ENCODE data around the gene USP11. TPM values are rescaled to one million over a fixed set of nuclear protein-coding genes. Genes with fewer than 3 reads are reported as not detected.

Gene USP11
- total and polyA plus RNA-seq, 10 donors: 19.9 to 91.5 (median 58.7) TPM

- Histone ChIP-seq H3K4me1 (peaks cover 29 to 61% (median 51%) of the 10 kb centered on the region in 6 donors), H3K9me3 (no peaks in the 10 kb centered on the region), H3K4me3 (peak overlapping the region in 1 of 8 donors; percentile 2), H3K27ac (peak overlapping the region in 5 of 8 donors; percentile 18 to 97 (median 31)), H3K36me3 (peaks cover under 1 to 59% (median 48%) of the 10 kb centered on the region in 6 donors), H3K27me3 (replicated peaks in 1 of 7) (no peaks in the 10 kb centered on the region)
- no peak for DNase-seq
- TF ChIP-seq POLR2AphosphoS5 (IDR thresholded peaks at IDR 0.05) (peak in 1 of 3 donors; percentile 37), POLR2A (IDR thresholded peaks at IDR 0.05) (no peak)
- TF ChIP-seq, protein P1, sequence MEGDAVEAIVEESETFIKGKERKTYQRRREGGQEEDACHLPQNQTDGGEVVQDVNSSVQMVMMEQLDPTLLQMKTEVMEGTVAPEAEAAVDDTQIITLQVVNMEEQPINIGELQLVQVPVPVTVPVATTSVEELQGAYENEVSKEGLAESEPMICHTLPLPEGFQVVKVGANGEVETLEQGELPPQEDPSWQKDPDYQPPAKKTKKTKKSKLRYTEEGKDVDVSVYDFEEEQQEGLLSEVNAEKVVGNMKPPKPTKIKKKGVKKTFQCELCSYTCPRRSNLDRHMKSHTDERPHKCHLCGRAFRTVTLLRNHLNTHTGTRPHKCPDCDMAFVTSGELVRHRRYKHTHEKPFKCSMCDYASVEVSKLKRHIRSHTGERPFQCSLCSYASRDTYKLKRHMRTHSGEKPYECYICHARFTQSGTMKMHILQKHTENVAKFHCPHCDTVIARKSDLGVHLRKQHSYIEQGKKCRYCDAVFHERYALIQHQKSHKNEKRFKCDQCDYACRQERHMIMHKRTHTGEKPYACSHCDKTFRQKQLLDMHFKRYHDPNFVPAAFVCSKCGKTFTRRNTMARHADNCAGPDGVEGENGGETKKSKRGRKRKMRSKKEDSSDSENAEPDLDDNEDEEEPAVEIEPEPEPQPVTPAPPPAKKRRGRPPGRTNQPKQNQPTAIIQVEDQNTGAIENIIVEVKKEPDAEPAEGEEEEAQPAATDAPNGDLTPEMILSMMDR (IDR thresholded peaks at IDR 0.05 in 8 of 11, conservative IDR thresholded peaks at IDR 0.05 in 3 of 11): no peak
- intact Hi-C loops (cut with DNase I; ENCODE audit: low total_unique reads): loop anchor here (10.0 kb wide), 1 partner anchor 327 kb away; no protein-coding TSS in a partner anchor
- whole genome bisulfite sequencing, 5 donors: 51 to 74% (median 66%) methylated on average over 4 to 7 of the region's 7 CpGs; no CpG with 5 or more reads in 1 of the 5 donors
These were observed 35.3 kb upstream of the USP11 start for GRCh38 chrX:47197526-47197925.

DNA sequence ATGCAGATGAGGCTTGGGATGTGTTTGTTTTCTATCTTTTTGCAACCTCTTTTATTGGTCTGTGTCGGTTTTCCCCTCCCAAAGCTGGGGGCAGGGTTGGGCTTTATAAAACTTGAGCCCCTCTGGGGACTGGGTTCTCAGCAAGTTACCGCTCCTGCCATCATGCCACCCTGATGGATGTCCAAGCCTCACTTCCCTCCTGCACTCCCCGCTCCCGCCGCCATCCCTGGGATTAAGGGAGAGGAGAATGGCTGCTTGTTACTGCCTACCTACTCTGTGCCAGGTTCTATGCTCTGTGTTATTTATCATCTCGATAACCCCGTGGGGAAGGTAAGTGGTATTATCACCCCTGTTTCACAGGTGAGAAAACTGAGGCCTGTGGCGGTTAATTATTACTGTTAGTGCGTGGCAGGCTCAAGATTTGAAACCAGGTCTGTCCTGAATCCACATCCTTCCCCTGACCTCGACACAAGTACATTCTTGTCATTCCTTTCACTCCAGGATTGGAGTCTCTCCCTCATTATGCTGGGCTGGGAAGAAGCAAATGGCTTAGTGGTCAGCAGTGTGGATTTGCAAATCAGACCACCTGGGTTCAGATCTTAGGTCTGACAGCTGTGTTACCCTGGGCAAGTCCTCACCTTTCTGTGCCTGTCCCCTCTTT, 34.7 kb upstream of the USP11 start:
- Histone ChIP-seq H3K36me3 (peaks cover 6 to 66% (median 54%) of the 10 kb centered on the region in 6 donors), H3K4me1 (peaks cover 29 to 55% (median 46%) of the 10 kb centered on the region in 6 donors), H3K9me3 (no peaks in the 10 kb centered on the region), H3K27me3 (replicated peaks in 1 of 7) (no peaks in the 10 kb centered on the region), H3K27ac (peak overlapping the region in 5 of 8 donors; percentile 18 to 97 (median 31)), H3K4me3 (peak overlapping the region in 1 of 8 donors; percentile 2)
- no peak for DNase-seq
- WGBS, 5 donors: 73 to 86% (median 76%) methylated on average over 6 to 10 of the region's 10 CpGs
- intact Hi-C loops (cut with DNase I; ENCODE audit: low total_unique reads): loop anchor here (10.0 kb wide), 1 partner anchor 327 kb away; no protein-coding TSS in a partner anchor
- TF ChIP-seq POLR2AphosphoS5 (IDR thresholded peaks at IDR 0.05) (no peak), POLR2A (IDR thresholded peaks at IDR 0.05) (no peak)
- TF ChIP-seq, protein P1 (IDR thresholded peaks at IDR 0.05 in 8 of 11, conservative IDR thresholded peaks at IDR 0.05 in 3 of 11): no peak

GRCh38 chrX:47198687-47199080, 34.1 kb upstream of the USP11 start:
- Histone ChIP-seq H3K4me3 (no peak overlapping the region), H3K4me1 (peaks cover 29 to 52% (median 43%) of the 10 kb centered on the region in 6 donors), H3K36me3 (peaks cover 8 to 71% (median 59%) of the 10 kb centered on the region in 6 donors), H3K9me3 (no peaks in the 10 kb centered on the region), H3K27ac (peak overlapping the region in 3 of 8 donors; percentile 1 to 97 (median 50)), H3K27me3 (replicated peaks in 1 of 7) (no peaks in the 10 kb centered on the region)
- intact Hi-C loops (cut with DNase I; ENCODE audit: low total_unique reads): loop anchor here (10.0 kb wide), 1 partner anchor 326 kb away; no protein-coding TSS in a partner anchor
- WGBS, 5 donors: 73 to 88% (median 84%) methylated on average over 10 to 15 of the region's 15 CpGs
- DNase-seq: no peak
- peak in 1 of 3 donors; percentile 37 for TF ChIP-seq POLR2AphosphoS5 (IDR thresholded peaks at IDR 0.05)
- TF ChIP-seq, protein P1 (IDR thresholded peaks at IDR 0.05 in 8 of 11, conservative IDR thresholded peaks at IDR 0.05 in 3 of 11): no peak

DNA sequence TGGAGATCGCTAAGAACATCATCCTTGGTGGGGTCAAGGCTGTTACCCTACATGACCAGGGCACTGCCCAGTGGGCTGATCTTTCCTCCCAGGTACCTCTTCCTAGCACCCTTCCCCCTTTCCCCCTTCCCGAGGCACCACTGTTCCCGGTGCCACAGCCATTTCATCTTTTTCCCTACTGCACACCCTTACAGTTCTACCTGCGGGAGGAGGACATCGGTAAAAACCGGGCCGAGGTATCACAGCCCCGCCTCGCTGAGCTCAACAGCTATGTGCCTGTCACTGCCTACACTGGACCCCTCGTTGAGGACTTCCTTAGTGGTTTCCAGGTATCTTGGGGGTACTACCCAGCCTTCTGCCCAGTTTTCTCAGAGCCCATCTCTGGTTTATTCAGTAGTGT, 33.5 kb upstream of the USP11 start:
- Histone ChIP-seq H3K4me3 (no peak overlapping the region), H3K27ac (peak overlapping the region in 1 of 8 donors; percentile 50), H3K9me3 (no peaks in the 10 kb centered on the region), H3K27me3 (replicated peaks in 1 of 7) (no peaks in the 10 kb centered on the region), H3K36me3 (peaks cover 8 to 77% (median 66%) of the 10 kb centered on the region in 6 donors), H3K4me1 (peaks cover 29 to 51% (median 42%) of the 10 kb centered on the region in 6 donors)
- no peak for DNase-seq
- TF ChIP-seq POLR2AphosphoS5 (IDR thresholded peaks at IDR 0.05): no peak
- TF ChIP-seq, protein P1 (IDR thresholded peaks at IDR 0.05 in 8 of 11, conservative IDR thresholded peaks at IDR 0.05 in 3 of 11): no peak
- TF ChIP-seq POLR2A (IDR thresholded peaks at IDR 0.05): no peak
- intact Hi-C loops (cut with DNase I; ENCODE audit: low total_unique reads): loop anchor here (10.0 kb wide), 1 partner anchor 326 kb away; no protein-coding TSS in a partner anchor
- 84 to 94% (median 93%) methylated on average over 8 to 10 of the region's 10 CpGs for WGBS, 5 donors
